HepG2 (cell line): ENCODE data around the gene SPEM2. TPM values are rescaled to one million over a fixed set of nuclear protein-coding genes. Genes with fewer than 3 reads are reported as not detected.
A peak's percentile ranks its signal among the peaks of the same experiment; 100 is the strongest.

Experiments used
- ETV5 ChIP-seq: IDR thresholded peaks from 2 replicates; pipeline ENCODE4 v1.6.1; 2018; ENCODE audit warnings: missing biosample characterization, missing genetic modification reagents, inconsistent platforms, borderline replicate concordance
- HDAC1 ChIP-seq: sonication (generic); formaldehyde crosslinking; IDR thresholded peaks from 2 replicates; pipeline ENCODE4 v1.5.1; 2020; ENCODE audit warnings: mild to moderate bottlenecking, missing genetic modification reagents
- HNF1B ChIP-seq: sonication (generic); formaldehyde crosslinking; IDR thresholded peaks from 2 replicates; pipeline ENCODE4 v1.5.1; 2020; ENCODE audit warnings: mild to moderate bottlenecking, moderate library complexity, missing genetic modification reagents
- IRF9 ChIP-seq: sonication (generic); formaldehyde crosslinking; IDR thresholded peaks from 2 replicates; pipeline ENCODE4 v1.8.0; 2022; ENCODE audit warnings: missing genetic modification reagents, mild to moderate bottlenecking, borderline replicate concordance
- NFATC3 ChIP-seq: sonication (generic); formaldehyde crosslinking; IDR thresholded peaks from 2 replicates; pipeline ENCODE4 v1.5.1; 2020; ENCODE audit warnings: mild to moderate bottlenecking, missing genetic modification reagents
- POLR2AphosphoS5 ChIP-seq: IDR thresholded peaks from 2 replicates; pipeline ENCODE4 v1.6.1; 2012; ENCODE audit warnings: low read depth, low read length
- RFXAP ChIP-seq: sonication (generic); formaldehyde crosslinking; IDR thresholded peaks from 2 replicates; pipeline ENCODE4 v1.4.0; 2020; ENCODE audit warnings: missing genetic modification reagents, borderline replicate concordance
- SAFB2 ChIP-seq: sonication (generic); formaldehyde crosslinking; IDR thresholded peaks from 2 replicates; pipeline ENCODE4 v1.5.1; 2020; ENCODE audit warnings: missing genetic modification reagents, low read depth, mild to moderate bottlenecking, borderline replicate concordance
- SAP130 ChIP-seq: IDR thresholded peaks from 2 replicates; pipeline ENCODE4 v1.6.1; 2016; ENCODE audit warnings: low read depth
- SYNCRIP ChIP-seq: fragments of 200-400 bp; formaldehyde crosslinking; IDR thresholded peaks from 2 replicates; pipeline ENCODE4 v1.6.1; 2018; ENCODE audit warnings: mild to moderate bottlenecking, low read depth, low read length; ENCODE audit not compliant: insufficient read depth
- ZFP90 ChIP-seq: sonication (generic); formaldehyde crosslinking; IDR thresholded peaks from 2 replicates; pipeline ENCODE4 v1.8.0; 2022; ENCODE audit warnings: missing genetic modification reagents, mild to moderate bottlenecking, inconsistent platforms, borderline replicate concordance
- ZNF12 ChIP-seq: sonication (generic); formaldehyde crosslinking; IDR thresholded peaks from 2 replicates; pipeline ENCODE4 v1.5.0; 2020; ENCODE audit warnings: missing genetic modification reagents
- ZNF24 ChIP-seq: fragments of 450-650 bp; IDR thresholded peaks from 2 replicates; pipeline ENCODE4 v1.6.1; 2017; ENCODE audit warnings: antibody characterized with exemption, mild to moderate bottlenecking
- ZNF383 ChIP-seq: sonication (generic); formaldehyde crosslinking; IDR thresholded peaks from 2 replicates; pipeline ENCODE4 v1.4.0; 2020; ENCODE audit warnings: missing genetic modification reagents, mild to moderate bottlenecking, borderline replicate concordance
- ZNF660 ChIP-seq: sonication (generic); formaldehyde crosslinking; IDR thresholded peaks from 2 replicates; pipeline ENCODE4 v1.5.1; 2020; ENCODE audit warnings: mild to moderate bottlenecking, low read depth, missing genetic modification reagents, borderline replicate concordance
- polyA plus RNA-seq, 8 experiments: library from polyadenylated mRNA; depleted of rRNA in 3 of 8; stranded (reverse) in 7 of 8; unstranded in 1 of 8; fragments of >200 nt; fragmentation: Illumina TruSeq in 4 of 8; extraction: Trizol in 4 of 8; gene quantifications; 2 replicates each; pipeline versions ENCODE4 v1.2.1 to v1.2.3, GENCODE V29; 2011 to 2016; ENCODE audit warnings: low read depth in 4 of 8, missing spikeins in 1 of 8, mixed read lengths in 1 of 8; ENCODE audit not compliant: insufficient read depth in 1 of 8
- total RNA-seq, 5 experiments: library from RNA; depleted of rRNA; stranded (reverse); fragments of >200 nt; fragmentation: Illumina TruSeq; extraction: Trizol; gene quantifications; 2 replicates each; pipeline ENCODE4 v1.2.3, GENCODE V29; 2016; ENCODE audit warnings: low read depth in 1 of 5
- TF ChIP-seq, protein P1 (sequence below): sonication (generic); formaldehyde crosslinking; IDR thresholded peaks from 2 replicates; pipeline ENCODE4 v1.4.0; 2020; ENCODE audit warnings: missing genetic modification reagents, borderline replicate concordance
- TF ChIP-seq, protein P2 (sequence below): sonication (generic); formaldehyde crosslinking; IDR thresholded peaks from 2 replicates; pipeline ENCODE4 v1.5.0; 2020; ENCODE audit warnings: missing genetic modification reagents, mild to moderate bottlenecking, borderline replicate concordance
- TF ChIP-seq, protein P3 (sequence below): sonication (generic); formaldehyde crosslinking; IDR thresholded peaks from 2 replicates; pipeline ENCODE4 v1.5.0; 2020; ENCODE audit warnings: mild to moderate bottlenecking, missing genetic modification reagents

The SPEM2 gene
- total and polyA plus RNA-seq, 2 of the 13 experiments (the other 11 are each of a cell fraction or from before 2014, with no cell fraction given): not detected

DNA sequence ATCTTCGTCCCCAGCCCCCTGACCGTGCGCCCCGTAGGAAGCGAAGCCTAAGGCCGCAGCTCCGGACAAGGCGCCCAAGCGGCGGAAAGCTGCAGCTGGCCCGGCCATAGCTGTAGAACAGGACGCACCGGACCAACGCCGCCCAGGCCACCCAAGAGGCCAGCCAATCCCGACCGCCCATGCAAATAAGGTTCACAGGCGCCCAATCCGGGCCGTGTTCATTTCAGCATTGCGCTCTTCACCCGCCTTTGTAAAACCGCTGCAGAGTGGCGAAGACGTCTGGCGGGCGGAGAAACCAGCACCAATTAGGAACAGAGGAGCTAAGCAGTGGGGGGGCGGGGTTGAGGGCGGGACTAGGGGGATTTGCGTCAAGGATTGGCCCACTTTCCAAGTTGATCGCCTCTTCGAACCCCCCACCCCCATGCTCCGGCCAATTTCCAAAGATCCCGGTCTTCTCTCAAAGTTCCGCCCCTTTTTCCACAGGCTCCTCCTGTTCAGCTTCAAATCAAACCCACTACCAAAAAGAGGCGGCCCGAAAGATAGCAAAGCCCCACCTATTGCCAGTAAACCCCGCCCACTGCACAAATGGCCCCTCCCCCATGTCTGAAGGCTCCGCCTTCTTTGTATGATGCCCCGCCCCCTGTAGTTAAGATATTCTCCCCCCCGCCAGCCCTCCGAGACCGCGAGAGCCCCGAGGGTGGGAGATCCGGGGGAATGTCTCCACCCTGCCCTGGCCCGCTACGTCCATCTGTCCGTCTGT lies 21.3 kb upstream of the SPEM2 start, which contains the start of gene TMEM256 (continued):
- TF ChIP-seq ZNF383 (CRISPR knock-in tag) (no peak), ZNF24 (no peak), NFATC3 (CRISPR knock-in tag) (no peak), ZFP90 (CRISPR knock-in tag) (no peak; the same call in 1 of the 2 replicates), SAP130 (no peak; the same call in 1 of the 2 replicates), ZNF12 (CRISPR knock-in tag) (no peak), POLR2AphosphoS5 (peak; percentile 94), SYNCRIP (no peak), ZNF660 (CRISPR knock-in tag) (no peak), HNF1B (CRISPR knock-in tag) (peak; percentile 61; the same call in 1 of the 2 replicates), ETV5 (CRISPR knock-in tag) (no peak), SAFB2 (CRISPR knock-in tag) (no peak), RFXAP (peak; percentile 63; the same call in 1 of the 2 replicates), HDAC1 (peak; percentile 22; the same call in 1 of the 2 replicates), IRF9 (CRISPR knock-in tag) (no peak; the same call in 1 of the 2 replicates)
- TF ChIP-seq, protein P1, sequence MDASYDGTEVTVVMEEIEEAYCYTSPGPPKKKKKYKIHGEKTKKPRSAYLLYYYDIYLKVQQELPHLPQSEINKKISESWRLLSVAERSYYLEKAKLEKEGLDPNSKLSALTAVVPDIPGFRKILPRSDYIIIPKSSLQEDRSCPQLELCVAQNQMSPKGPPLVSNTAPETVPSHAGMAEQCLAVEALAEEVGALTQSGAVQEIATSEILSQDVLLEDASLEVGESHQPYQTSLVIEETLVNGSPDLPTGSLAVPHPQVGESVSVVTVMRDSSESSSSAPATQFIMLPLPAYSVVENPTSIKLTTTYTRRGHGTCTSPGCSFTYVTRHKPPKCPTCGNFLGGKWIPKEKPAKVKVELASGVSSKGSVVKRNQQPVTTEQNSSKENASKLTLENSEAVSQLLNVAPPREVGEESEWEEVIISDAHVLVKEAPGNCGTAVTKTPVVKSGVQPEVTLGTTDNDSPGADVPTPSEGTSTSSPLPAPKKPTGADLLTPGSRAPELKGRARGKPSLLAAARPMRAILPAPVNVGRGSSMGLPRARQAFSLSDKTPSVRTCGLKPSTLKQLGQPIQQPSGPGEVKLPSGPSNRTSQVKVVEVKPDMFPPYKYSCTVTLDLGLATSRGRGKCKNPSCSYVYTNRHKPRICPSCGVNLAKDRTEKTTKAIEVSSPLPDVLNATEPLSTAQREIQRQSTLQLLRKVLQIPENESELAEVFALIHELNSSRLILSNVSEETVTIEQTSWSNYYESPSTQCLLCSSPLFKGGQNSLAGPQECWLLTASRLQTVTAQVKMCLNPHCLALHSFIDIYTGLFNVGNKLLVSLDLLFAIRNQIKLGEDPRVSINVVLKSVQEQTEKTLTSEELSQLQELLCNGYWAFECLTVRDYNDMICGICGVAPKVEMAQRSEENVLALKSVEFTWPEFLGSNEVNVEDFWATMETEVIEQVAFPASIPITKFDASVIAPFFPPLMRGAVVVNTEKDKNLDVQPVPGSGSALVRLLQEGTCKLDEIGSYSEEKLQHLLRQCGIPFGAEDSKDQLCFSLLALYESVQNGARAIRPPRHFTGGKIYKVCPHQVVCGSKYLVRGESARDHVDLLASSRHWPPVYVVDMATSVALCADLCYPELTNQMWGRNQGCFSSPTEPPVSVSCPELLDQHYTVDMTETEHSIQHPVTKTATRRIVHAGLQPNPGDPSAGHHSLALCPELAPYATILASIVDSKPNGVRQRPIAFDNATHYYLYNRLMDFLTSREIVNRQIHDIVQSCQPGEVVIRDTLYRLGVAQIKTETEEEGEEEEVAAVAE: peak; percentile 98
- TF ChIP-seq, protein P2, sequence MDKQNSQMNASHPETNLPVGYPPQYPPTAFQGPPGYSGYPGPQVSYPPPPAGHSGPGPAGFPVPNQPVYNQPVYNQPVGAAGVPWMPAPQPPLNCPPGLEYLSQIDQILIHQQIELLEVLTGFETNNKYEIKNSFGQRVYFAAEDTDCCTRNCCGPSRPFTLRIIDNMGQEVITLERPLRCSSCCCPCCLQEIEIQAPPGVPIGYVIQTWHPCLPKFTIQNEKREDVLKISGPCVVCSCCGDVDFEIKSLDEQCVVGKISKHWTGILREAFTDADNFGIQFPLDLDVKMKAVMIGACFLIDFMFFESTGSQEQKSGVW (CRISPR knock-in tag): no peak
- TF ChIP-seq, protein P3, sequence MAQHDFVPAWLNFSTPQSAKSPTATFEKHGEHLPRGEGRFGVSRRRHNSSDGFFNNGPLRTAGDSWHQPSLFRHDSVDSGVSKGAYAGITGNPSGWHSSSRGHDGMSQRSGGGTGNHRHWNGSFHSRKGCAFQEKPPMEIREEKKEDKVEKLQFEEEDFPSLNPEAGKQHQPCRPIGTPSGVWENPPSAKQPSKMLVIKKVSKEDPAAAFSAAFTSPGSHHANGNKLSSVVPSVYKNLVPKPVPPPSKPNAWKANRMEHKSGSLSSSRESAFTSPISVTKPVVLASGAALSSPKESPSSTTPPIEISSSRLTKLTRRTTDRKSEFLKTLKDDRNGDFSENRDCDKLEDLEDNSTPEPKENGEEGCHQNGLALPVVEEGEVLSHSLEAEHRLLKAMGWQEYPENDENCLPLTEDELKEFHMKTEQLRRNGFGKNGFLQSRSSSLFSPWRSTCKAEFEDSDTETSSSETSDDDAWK (CRISPR knock-in tag): no peak
